ENCODE results near the gene ZC3H18.

Gene ZC3H18

DNA sequence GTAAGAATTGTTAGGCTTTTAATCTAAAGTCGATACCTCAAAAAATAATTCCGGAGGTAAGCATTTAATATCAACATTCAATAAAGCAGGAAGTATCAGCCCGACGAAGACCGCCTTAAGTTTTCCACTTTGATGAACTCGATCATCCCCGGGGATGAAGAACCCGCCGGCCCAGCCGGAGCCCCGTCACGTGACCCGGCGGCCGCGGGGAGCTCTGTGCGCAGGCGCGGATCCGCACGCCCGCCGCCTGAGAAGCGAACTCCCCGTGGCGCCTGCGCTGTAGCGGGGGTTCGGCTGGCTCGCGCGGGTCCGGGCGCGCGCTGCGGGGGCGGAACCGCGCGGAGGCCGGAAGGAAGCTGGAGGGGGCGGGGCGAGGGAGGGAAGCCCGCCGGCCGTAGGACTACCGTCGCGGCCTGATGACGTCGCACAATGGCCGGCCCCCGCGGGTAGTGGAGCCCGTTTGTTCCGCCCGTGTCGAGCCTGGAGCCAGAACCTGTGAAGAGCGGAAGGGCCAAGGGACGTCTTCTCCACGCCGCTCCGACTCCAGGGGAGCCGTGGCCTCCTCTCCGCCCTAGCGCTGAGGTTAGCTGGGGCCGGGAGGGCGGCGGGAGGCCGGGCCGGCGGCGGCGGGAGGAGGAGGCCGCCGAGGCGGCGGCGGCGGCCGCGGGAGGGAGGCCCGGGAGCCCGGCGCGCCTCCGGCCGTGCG, at the start of gene ZC3H18:
Gene ZC3H18 (plus strand): TSS at position 419 of the 706 bp plus-strand sequence. CDS start 6,721 bp downstream, outside the sequence.
- peak; percentile 98 for DNase-seq

DNA sequence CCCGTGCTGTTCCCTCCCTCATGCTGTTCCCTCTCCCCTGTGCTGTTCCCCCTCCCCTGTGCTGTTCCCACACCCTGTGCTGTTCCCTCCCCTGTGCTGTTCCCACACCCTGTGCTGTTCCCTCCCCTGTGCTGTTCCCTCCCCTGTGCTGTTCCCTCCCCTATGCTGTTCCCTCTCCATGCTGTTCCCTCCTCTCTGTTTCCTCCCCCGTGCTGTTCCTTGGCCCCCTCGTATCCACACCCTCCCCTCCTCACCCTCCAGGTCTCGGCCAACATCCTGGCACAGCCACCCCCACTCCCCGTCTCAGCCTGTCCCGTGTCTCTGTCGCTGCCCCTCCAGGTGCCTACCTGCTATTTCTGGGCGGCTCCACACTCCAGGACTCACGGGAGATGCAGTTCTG, 48.5 kb upstream of the ZC3H18 start:
- DNase-seq, result no peak

DNA sequence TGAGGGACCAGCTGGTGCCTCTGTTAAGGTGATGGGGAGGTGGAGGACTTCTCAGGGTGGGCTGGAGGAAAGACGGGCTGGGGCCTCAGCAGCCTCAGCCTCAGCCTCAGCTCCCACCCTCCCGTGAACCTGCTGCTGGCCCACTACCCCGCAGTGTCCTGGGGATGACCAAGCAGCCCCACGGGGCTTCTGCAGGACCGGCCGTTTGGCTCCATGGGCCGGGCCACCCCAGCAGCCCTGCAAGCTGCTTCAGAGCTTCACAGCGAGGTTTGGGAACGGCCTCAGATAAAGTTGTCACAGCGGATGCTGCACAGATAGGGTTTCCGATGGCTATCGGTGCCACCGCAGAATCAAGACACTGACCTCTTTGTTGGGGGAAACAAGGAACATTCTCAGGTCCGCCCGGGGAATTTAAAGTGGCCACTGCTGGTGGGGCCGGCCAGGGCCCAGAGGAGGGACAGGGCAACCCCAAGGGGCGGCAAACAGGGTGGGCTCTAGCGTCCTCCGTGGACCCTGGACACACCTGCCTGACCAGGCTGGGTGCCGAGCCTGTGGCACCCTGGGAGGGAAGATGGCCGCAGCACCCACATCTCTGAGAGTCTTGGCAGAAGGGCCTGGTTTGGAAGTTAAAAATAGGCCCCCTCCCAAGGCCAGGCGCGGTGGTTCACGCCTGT, 47.8 kb upstream of the ZC3H18 start:
- DNase-seq, result peak; percentile 38

DNA sequence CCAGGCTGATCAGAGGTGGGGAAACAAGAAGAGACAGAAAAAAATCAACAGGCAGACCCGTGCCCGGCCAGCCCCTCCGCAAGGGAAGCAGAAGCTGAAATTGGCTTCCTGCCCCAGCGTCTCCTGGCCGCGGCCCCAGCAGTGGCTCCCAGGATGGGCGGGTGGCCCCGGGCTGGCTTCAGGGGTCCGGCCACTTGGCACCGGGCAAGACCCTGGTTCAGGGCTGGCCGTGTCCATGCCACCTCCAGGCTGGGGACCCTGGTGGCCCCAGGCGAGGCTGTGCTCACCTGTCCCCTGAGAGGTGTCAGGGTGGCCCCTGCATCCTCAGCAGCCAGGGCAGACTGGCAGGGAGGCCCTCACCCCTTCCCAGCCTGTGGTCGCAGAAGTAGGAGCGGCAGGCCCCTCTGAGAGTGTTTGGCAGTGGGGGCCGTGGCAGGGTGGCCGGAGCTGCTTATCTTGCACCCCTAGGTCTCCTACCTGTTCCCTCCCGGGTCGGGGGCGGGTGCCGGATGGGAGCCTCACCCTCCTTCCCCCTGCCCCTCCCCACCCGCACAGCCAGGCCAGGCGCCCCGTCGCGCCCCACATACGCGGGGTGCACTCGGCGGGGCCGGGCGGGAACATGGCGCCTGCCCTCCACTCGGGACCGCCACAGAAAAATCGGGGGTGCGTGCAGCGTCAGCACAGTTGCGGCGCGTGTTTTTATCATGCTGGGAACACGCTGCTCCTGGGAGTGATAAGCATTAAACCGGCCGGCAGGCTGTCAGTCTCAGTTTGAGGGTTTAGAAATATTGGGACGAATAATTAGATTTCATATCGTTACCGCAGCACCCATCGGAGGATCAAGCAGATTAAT, 46.7 kb upstream of the ZC3H18 start:
- DNase-seq, result peak; percentile 77

DNA sequence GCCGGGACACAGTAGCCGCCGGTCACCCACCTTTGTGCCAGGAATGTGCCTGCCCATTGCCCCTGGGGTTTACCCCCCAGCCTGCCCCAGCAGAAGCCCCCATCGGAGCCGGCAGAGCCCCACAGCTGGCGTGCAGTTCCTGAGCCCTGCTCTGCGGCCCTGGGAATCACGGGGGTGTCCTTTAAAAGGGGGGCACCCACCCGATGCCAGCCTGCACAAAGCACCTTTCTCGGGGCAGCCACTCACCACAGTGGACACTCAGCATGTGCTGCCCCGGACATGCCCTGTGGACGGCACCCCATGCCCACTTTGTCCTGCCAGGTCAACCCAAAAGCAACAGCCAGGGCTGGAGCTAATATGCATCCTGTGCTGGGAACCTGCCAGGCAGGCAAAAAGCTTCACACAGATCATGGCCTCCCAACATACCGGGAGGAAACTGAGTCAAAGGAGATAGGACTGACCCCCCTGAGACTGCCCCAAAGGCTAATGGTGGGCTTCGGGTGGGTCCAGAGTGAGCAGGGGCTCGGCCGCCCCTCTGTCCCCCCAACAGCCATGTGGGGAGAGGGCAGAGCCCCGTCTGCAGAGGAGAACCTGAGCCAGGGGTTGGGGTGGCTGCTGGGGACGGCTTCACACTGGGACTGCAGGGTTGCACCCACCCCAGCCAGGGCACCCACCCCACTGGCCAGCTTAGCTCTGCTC, 45.8 kb upstream of the ZC3H18 start:
- peak; percentile 39 for DNase-seq

DNA sequence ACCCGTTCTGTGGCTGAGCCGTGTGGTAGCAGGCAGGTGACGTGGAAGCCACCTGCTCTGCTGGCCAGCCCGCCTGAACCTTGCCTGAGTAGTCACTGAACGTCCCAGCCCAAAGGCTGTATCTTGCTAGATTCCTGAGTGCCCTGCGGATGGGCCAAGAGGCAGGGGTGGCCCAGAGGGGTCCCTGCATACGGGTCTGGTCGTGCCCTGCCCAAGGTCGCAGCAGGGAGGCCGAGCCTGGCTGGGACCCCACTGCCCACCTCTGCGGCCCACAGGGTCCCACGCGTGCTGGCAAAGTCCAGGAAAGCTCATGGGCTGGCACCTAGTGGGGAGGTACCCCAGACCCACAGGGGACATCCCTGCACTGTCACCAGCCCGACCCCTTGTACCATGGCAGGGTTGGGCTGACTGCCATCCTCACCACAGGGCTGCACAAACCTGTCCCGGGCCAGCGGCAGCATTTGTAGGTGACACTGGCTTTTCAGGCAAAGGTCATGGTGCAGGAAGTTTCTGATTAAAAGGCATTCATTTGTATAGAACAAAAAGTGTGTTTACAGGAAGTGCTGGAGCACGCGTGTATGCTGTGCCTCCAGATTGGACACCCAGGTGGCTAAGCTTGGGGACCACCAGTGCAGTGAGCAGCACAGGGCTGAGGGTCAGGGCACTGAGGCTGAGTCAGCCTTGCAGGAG, 45.1 kb upstream of the ZC3H18 start:
- DNase-seq, result peak; percentile 45

DNA sequence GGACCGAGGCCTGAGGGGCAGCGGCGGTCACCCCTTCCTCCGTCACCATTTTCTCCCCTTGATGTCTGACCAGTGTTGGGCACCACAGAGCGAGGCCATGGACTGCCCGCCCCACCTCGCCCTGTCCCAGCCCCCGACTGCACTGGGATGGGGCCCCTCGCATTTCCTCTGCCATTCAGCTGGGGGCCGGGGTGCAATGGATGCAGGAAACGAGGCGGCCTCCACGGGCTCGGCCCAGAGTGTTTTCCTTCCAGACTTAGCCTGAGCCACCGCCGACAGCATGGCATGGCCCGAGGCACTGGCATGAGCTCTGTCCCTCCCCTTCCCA, 44.6 kb upstream of the ZC3H18 start:
- no peak for DNase-seq

DNA sequence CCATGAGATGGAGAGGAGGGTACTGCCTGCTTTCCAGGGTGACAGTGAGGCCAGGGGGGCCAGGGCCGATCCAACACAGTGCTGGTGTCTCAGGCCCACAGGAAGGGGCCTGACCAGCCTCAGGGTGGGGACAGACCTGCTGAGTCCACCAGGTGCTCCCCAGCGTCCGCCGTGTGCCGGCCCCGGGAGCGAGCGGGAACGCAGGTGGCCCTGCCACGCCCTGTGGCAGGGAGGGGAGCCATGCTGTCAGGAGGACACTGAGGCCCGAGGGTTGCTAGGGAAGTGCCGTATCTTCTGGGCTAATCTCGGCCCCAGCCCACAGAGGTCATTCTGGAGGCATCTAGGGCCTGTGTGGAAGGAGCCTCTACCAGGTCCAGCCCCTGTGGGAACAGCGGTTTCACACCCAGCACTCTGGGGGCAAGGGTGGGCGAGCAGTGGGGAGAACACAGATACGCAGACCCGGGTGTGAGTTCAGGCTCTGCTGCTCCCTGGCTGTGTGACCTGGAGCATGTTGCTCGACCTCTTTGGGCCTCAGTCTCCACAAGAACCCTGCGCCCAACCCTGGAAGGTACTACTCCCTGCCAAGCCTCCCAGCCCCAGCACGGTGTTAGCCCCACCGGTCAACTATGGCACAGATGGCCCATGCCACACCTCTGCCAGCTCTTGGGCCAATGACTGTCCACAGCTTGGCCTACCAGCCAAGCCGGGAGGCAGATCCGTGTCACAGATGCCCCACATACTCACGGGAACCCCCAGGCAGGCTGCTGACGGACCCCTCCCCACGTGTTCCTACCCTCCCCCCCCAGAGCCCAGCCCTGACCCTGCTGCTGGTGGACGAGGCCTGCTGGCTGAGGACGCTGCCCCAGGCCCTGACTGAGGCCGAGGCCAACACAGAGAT, 43.9 kb upstream of the ZC3H18 start:
- DNase-seq, result peak; percentile 68

DNA sequence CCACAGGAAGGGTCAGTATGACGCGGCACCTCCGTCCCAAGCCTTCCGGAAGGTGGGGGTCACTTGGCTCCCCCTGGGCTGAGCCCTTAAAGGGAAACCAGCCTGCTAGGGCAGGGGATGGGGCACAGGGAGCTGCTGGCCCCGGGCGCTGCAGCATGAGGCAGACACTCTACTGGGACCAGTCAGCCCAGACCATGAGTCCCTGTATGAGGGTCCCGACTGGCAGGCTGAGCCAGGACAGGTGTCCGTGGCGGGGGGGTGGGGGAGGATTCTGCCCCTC, 43.4 kb upstream of the ZC3H18 start:
- no peak for DNase-seq

DNA sequence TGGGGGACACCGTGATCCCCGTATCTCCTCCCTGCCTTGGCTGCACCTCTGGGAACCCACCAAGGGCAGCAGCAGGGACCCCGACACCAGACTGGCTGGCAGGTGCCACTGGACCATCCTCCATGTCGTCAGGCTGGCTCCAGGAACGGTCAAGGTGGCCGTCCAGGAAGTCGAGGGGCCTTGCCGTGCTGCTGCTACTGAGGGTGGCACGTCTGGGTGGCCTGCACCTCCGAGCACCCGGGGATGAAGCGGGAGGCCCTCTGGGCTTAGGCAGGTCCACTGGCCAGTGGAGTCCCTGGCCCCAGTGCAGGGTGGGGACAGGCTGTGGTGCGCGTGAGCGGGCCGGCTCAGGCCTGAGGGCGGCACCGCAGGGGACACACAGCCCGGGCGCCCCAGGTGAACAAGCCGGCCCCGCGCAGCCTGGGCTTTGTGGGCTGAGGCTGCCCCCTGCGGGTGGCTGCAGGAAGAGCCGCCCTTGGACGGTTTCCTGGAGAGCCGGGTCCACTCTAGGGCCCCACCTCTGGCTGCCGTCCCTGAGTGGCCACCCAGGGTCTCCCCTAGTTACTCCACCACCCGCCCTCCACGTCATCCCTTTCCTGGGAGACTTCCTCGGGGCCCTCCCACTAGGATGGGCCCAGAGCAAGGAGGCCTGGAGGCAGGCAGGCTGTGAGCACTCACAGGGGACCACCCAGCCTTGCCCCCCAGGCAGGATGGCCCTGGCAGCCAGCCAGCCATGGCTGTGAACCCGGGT, 42.8 kb upstream of the ZC3H18 start:
- peak; percentile 81 for DNase-seq

DNA sequence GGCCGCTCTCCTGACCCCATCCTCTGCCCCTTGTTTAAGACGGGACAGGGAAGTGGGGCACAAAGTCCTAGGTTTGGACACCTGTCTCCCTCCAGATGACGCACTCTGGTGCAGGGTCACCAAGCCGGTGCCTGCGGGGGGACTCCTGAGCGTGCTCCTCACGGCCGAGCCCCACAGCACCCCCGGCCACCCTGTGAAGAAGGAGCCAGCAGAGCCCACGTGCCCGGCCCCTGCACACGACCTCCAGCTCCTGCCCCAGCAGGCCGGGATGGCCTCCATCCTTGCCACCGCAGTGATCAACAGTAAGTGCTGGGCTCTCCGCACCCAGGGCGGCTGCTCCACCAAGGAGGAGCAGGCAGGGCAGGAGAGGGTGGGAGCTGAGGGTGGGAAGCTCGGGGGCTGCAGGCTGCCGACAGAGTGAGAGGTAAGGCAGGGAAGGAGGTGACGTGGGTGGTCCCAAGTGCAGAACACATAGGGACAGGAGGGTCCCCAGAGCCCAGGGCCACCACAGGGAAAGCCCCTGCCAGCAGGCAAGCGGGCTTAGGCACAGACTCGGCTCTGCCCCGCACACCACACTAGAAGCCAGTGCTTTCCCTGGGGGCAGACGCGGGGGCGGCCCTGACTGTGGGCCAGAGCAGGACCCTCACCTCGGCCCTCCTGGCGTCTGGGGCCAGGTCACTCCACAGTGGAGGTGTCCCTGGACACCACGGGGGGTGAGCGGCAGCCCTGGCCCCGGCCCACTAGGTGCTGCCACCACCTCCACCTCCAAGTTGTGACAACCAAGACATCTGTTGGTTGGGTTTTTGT, 42.1 kb upstream of the ZC3H18 start:
- DNase-seq, result no peak

DNA sequence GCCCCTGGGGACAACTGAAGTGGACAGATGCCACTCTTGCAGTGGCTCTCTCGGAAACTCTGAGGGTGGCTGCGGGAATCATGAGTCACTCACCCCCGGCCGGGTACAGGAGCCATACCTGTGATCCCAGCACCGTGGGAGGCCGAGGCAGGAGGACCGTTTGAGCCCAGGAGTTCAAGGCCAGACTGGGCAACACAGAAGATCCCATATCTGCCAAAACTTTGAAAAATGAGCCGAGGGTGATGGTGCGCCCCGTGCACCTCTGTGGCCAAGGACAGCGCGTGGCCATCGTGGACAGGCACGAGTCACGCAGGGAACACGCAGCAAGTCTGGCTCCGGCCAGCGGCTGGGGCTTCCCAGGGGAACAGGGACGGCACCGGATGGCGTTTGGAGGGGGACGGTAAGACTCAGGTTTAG, 41.3 kb upstream of the ZC3H18 start:
- DNase-seq, result no peak

DNA sequence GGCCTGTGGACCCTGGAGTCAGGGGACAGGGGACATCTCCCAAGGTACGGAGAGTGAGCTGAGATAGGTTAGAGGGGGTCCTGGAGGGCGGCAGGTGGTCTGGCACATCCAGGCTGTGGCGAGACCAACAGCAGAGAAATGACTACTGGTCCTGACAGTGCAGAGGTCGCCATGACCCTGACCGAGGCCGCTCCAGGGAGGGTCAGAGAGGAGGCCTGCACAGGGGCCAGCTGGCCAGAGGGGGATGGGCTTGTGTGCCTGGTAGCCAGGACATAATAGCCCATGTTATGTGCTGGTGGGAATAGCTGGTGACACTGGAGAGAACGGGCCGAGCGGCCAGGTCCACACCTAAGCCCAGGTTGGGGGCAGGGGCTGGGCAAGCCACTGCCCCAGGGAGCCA, 40.6 kb upstream of the ZC3H18 start:
- no peak for DNase-seq

DNA sequence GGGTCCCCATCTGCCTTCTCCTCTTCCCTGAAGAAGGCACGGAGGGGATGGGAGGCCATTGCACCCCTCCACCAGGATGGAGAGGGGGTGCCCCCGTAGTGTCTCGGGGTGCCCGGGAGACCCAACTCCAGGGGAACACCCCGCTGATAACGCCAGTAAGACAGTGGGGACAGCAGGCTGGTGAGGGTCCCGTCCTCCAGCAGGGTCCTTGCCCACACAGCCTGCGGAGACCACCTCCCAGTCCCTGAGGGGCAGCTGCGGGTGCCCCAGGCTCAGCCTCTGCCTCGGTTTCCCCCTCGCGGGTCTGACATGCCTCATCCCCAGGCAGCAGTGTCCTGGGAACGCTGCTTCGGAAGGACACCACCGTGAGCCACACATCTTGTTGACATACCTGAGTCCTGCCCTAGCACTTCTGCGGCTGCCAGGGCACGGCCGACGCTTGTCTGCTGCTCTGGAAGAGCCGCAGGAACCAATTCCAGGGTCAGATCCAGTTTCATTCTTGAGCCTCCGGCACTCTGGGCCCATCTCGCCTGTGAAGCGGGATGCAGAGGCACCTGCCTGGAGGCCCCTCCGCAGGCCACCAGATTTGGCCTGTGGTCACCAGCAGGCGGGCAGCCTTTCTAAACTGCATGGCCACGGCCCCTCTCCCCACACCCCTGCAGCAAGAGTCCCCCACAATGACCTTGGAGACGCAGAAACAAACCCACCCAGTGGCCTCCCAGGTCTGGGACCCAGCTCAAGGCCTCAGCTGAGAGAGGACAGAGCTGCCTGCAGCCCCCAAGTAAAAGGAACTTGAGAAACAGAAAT, 39.9 kb upstream of the ZC3H18 start:
- no peak for DNase-seq

DNA sequence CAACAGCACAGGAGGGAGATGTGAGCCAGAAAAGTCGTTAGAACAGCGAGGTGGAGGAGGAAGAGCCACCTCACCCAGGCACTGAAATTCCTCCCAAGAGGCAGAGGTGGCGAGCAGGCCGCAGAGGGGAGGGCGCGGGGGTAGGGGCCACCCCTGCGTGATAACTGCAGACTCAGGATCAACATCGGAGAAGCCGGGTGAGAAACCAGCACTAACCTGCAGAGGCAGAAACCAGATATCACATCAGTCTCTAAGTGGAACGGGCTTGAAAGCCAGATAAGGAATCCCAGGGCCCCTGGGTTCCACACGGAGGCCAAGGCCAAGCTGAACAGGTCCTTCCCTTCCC, 39.4 kb upstream of the ZC3H18 start:
- peak; percentile 90 for DNase-seq

DNA sequence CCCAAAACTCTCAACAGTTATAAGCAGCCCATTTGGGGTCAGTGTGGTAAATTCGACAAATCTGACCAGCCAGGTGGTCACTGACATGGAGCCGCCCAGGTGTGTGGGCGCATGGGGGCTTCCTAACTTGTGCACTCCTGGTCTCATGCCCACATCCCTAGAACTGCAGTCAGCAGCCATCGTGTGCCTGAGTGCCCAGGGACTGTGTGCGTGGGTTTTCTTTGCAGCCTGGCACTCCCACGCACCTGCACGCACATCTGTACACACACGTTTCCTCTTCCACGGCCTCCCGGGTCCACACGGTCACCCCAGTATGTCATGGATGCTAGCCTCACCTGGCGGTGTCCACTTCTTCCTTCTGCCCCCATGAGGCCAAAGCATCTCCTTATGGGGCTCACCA, 38.9 kb upstream of the ZC3H18 start:
- no peak for DNase-seq

DNA sequence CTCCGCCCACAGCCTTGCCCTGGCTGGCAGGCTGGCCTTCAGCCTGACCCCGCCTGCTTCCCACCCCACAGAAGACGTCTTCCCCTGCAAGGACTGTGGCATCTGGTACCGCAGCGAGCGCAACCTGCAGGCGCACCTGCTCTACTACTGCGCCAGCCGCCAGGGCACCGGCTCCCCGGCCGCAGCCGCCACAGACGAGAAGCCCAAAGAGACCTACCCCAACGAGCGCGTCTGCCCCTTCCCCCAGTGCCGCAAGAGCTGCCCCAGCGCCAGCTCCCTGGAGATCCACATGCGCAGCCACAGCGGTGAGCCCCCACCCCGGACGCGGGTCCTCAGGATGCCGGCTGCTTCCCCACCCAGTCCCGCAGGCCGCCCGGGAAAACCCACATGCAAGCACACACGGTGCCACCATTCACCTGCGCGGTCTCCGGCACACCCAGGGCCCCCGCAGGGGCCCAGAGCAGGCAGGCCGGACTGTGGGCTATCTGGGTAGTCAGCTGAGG, 38.2 kb upstream of the ZC3H18 start:
- DNase-seq, result no peak

DNA sequence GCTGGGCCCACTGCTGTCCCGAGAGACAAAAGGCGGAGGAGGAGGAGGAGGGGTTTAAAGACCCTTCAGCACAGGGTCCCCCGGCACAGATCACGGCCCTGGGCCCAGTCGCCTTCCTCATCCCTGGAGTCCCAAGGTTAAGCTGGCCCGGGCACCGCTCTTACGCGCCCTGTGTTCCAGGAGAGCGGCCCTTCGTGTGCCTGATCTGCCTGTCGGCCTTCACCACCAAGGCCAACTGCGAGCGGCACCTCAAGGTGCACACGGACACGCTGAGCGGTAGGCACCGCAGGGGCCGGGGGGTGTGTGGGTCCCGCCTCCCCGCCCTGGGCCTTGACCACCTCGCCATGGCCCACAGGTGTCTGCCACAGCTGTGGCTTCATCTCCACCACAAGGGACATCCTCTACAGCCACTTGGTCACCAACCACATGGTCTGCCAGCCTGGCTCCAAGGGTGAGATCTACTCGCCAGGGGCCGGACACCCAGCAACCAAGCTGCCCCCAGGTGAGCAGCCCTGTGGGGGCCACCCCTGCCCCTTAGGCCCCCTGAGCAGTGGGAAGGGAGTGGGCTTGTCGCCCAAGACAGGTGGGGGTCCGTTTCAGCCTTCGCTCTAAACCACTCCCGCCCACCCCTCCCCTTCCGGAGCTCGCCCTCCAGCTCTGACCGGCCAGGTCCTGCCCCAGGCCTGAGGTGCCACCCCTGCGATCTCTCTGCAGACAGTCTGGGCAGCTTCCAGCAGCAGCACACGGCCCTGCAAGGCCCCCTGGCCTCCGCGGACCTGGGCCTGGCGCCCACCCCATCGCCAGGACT, 37.6 kb upstream of the ZC3H18 start:
- no peak for DNase-seq
